ENCODE data around the gene TMEM176B.

The TMEM176B gene

GRCh38 chr7:150799741-150800580, at the start of gene TMEM176B:
TMEM176B (minus strand) TSS chr7:150800364; CDS start chr7:150796569, 3,795 bp downstream.
- DNase-seq: no peak

- no peak for DNase-seq
Measured at GRCh38 chr7:150849204-150849775, 49.1 kb upstream of the TMEM176B start.

- DNase-seq: no peak
Measured at GRCh38 chr7:150848561-150849115, 48.5 kb upstream of the TMEM176B start.

GRCh38 chr7:150848111-150848510, 47.9 kb upstream of the TMEM176B start:
- no peak for DNase-seq

- DNase-seq: no peak
Measured at GRCh38 chr7:150847536-150847935, 47.4 kb upstream of the TMEM176B start.

- DNase-seq: no peak
Measured at GRCh38 chr7:150846291-150847115, 46.3 kb upstream of the TMEM176B start.

- DNase-seq: no peak
Measured at GRCh38 chr7:150845421-150845861, 45.3 kb upstream of the TMEM176B start.

- DNase-seq: no peak
Measured at GRCh38 chr7:150842716-150843115, 42.6 kb upstream of the TMEM176B start.

- no peak for DNase-seq
Measured at GRCh38 chr7:150842018-150842417, 41.9 kb upstream of the TMEM176B start.

GRCh38 chr7:150838965-150839650, 38.9 kb upstream of the TMEM176B start:
- no peak for DNase-seq

- no peak for DNase-seq
Measured at GRCh38 chr7:150835702-150836280, 35.6 kb upstream of the TMEM176B start.

- no peak for DNase-seq
Measured at GRCh38 chr7:150835019-150835418, 34.9 kb upstream of the TMEM176B start.

GRCh38 chr7:150831851-150832250, 31.7 kb upstream of the TMEM176B start:
- DNase-seq: no peak

- no peak for DNase-seq
Measured at GRCh38 chr7:150830937-150831336, 30.8 kb upstream of the TMEM176B start.

- DNase-seq: no peak
Measured at GRCh38 chr7:150829426-150829825, 29.3 kb upstream of the TMEM176B start.

- no peak for DNase-seq
Measured at GRCh38 chr7:150828384-150828783, 28.2 kb upstream of the TMEM176B start.

GRCh38 chr7:150826061-150826849, 26.1 kb upstream of the TMEM176B start:
- no peak for DNase-seq

- no peak for DNase-seq
Measured at GRCh38 chr7:150824379-150825177, 24.4 kb upstream of the TMEM176B start.

GRCh38 chr7:150823484-150824126, 23.4 kb upstream of the TMEM176B start:
- no peak for DNase-seq

GRCh38 chr7:150823043-150823442, 22.9 kb upstream of the TMEM176B start:
- DNase-seq: no peak
